Stimulated activated CD4-positive, alpha-beta T cell treated with anti-CD3 and anti-CD28 coated beads, Interleukin-15, amount 100 ng/mL, for 24 hours (primary cell): ENCODE results near the gene NDRG3.
"Not testable (repeated sequence)": the region's sequence is repeated elsewhere in the genome, so short reads cannot be mapped to it uniquely, and the experiment has no call there.

ENCODE experiments used
- DNase-seq: peaks from one replicate; pipeline ENCODE4 v3.0.0-alpha.2; 2020

NDRG3 gene

DNA sequence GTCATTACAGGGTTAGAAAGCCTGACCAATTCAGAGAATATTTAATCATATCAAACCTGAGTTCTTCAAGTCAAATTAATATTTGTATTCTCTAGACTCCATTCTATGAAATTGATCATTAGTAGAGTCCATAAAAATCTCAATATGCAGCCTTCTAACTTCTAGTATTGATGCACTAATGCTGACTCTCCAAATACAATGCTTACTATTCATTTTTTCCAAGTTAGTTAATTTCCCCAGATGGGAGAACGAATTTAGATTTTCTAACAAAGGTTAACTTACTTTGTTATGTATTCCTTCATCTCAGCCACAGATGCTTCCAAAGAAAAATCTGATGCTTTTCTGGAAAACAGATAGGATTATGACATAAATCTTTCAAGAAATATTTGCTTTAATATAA, 12.4 kb upstream of the NDRG3 start:
- no peak for DNase-seq

DNA sequence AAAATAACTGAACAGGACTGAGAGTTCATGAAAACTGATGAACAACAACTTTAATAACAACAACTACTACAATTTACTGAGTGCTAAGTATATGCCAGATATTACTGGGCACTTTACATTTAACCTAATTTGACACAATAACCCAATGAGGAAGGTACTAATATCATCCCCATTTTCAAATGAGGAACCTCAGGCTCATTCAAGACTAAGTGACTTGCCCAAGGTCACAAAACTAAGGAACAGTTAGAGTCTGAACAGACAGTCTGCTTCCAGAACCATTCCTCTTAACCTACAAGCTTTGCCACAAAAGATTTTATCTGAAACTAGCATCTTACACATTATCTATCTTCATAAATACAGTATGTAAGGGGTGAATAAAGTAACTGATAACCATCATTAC, 10.6 kb upstream of the NDRG3 start:
- no peak for DNase-seq

DNA sequence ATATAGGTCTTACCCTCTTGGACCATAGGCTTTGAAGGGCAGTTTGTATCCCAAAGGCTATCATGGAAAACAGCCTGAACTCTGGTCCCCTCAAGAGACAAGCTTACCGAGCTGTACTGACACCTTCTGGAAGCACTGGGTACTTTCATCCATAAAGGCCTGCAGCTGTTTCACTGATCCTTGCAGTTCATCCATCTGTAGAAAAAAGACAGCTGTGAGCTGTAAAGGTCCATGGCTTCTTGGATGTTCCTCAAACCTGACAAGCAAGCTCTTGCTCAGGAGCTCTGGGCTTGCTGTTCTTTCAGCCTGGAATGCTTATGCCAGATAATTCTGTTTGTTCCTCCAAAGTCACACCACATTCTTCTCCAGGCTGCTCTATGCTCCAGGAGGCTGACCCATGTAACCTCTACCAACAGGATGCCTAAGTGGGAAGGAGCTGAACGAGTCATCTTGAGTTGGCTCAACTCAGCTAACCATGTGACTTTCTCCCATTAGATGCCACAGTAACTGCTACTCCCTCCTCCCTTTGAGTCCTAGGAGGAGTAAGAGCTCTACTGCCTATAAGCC, 8.8 kb upstream of the NDRG3 start:
- DNase-seq, result peak; percentile 34

DNA sequence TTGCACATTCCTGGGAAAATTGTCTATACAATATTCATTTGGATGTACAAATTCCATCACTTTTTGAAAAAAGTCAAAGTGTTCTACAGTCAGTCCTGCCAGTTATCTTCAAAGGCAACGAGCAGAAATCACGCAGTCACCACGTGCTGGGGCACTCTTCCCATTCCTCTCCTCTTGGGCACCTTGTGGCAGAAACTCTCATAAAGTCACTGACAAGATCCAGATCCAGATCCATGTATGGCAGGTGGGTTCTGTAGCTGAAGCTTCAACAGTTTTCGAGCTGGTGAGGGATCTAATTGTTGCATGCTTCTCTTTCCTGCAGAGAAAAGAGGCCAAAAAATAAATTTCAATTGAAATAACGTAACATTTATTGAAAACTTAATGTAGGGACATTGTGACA, 6.7 kb upstream of the NDRG3 start:
- no peak for DNase-seq

DNA sequence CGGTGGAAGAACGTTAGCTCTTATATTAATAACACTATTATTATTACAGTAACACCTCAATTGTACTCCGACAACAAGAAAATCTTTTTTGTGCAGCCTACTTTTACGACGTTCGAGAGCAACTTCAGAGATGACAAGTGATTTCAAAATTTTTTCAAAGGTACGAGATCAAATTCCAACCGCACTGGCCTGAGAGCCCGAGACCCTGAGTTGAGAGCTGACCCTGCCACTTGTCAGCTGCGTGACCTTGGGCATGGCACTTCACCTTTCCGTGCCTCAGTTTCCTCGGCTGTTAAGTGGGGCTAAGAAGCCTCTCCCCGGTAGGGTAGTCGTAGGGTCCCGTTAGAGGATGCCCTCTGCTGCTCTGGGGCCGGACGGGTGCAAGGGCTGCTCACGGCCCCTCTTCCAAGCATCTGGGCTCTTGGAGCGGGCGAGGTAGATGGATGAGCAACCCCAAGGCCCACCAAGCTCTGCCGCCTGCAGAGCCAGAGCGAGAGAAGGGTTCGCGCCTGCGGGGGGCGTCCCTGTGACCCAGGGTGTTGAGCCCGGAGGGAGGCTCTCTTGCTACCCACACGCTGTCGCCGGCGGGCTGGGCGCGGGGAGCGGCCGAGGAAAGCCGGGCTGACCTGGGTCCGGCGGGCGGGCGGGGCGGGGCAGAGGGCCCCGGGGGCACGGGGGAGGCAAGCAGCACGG, 510 bp downstream of the NDRG3 start:
- DNase-seq, result no peak

DNA sequence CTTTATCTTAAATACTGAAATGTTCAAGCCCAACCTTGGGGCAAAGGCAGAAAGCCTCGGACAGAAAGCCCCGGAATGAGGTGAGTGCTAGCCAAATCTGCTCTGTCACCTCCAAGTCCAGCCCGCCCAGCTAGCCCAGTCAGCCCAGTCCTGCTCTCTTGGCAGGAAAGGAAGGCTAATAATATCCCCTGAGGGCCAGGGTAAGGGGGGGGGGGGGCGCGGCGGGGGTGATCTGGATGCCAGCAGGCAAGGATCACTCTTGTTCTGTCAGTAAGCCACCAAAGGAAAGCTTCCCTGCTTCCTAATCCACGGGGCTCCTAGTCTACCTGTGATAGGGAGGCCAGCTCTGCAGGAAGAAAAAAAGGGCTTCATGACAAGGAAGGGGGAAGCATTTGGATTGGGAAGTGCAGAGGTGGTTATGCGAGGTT, 1.1 kb downstream of the NDRG3 start:
- no peak for DNase-seq

DNA sequence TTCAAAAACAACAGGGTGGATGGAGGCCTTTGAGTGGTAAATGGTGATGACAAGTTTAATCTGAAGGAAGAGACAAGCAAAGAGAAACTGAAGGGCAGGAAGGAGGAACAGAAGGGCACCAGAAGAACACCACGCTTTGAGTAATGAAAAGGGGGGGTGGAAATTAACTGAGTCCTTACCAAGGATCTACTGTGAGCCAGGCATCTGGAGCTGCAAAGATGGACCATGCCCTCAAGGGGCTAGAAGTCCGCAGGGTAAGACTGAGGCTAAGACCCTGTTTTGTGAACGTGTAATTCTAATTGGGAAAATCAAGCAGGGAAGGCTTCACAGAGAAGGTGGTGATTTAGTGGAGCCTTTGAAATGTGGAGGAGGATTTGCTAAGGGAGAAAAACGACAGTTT, 1.6 kb downstream of the NDRG3 start:
- DNase-seq, result no peak

DNA sequence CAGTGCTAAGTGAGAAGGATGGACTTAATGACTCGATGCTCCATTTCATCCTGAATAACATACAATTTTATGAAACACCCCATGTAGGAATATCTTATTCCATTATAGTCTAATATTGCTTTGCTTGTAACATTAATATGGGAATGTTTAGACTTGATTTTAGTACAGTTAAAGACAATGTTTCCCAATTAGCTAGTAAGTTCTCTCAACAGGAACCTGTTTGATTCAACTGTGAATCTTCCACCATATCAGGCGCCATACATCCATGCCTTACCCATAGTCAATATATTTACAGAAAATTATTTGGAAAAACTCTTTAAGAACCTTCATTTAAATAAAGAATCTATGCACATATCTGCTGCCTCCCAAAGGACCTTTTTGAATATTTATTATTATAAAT, 3.3 kb downstream of the NDRG3 start:
- no peak for DNase-seq

DNA sequence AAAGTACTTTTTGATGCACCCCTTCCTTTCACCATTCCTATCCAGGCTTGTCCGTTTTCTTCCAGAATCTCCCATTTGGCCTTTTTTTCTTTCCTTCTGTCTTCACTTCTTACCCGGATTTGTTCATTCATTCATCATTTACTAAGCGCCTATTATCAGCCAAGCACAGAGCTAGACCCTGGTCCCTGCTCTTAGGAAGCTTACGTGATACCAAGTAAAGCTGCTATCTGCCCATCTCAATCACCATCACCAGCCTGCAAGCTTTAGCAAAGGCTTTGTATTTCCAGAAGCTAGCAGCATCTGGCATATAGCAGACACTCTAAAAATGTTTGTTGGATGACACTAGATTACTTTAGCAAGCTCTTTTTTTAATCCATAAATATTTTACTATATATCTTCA, 4.8 kb downstream of the NDRG3 start:
- DNase-seq, result no peak

DNA sequence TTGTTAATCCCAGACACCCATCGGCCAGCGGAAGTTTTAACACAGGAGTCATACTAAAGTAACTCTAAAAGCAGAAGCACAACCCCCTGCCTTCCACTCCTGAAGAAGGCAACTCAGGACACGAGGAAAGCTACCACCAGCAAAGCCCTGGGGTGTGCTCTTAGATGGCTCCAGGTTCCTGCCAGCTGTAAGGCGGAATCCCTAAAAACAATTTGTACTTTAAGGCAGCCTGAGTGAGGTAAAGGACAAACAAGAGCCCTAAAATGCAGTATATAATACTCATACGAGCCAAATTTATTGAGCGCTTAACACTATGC, 8.7 kb downstream of the NDRG3 start:
- no peak for DNase-seq

DNA sequence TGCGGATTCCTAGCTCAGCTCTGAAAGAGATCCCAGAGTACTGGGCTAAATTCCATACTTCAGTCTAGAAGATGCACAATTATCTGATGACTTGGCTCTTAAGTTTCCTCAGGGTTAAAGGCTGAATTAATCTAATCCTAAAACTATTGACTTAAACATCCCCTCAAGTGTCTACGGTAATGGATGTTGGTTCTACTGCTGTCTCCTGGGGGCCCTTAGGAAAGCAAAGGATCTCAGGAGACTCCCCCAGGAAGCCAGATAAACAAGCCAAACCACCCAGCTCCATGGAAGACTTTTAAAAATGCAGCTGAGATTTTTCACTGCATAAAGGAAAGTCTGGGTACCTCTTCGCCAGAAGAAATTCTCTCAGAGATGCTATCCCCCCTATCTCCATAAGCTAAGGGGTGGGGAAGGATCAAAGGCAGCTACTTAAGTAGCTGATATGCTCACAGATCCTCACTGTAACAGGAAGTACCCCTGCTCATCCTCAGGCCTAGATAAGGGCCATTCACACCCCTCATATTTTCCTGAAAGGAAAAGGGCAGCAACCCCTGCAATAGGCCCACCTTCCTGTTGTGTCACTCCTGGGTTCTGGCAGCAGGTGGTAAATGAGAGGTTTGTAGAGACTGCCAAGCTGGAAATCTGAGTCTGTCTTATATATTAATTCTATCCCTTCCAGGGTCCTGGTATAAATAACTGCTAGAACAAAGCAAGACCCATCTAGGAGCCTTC, 9.3 kb downstream of the NDRG3 start:
- DNase-seq, result no peak

DNA sequence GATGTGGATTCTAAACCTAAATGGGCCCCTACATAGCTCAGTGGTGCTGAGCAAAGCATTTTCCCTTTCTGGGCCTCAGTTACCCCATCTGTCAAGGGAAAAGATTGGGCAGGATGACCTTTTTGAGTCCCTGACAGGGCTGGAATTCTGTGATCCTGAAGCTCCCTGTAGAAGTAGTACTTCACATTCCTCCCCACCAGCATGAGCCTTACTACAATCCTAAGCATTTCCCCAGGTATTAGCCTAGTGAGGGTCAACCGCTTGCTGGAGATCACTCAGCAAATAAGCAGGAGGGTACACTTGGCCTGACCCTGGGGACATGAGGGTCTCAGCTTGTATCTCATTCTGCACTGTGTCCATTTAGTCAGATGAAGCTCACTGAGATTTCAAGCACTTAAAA, 13.4 kb downstream of the NDRG3 start:
- DNase-seq, result no peak

DNA sequence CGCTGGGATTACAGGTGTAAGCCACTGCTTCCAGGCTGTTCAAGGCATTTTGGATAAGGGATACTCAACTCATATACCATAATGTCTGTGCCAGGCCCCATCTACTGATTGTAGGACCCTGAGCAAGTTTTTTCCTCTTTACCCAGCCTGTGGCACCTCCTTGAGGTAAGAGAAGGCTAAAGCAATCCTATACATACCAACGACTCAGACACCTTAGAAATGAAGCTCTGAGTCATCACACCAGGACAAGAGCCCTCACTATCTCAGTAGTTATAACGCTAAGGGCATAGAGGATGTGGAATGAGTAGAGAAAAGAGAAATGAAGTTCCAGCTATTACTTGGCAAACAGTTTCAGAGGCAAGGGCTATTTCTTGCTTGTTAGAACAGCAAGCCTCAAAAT, 16.9 kb downstream of the NDRG3 start:
- peak; percentile 11 for DNase-seq

DNA sequence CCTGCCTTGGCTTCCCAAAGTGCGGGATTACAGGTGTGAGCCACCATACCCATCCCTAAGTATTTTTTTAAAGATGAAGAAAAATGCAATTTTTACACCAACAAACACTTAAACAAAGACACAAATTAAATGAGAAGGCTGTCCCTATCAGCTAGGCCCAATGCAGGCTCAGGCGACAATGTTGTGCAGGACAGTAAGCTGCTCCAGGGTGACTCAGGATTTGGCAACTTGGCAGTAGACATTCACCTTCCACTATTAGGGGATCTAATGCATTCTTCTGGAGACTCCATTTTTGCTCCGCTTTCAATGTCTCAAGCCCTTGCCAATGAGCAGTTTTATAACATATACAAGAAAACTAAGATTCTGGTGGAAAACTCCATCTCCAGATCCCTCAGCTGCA, 19.7 kb downstream of the NDRG3 start:
- DNase-seq, result no peak

DNA sequence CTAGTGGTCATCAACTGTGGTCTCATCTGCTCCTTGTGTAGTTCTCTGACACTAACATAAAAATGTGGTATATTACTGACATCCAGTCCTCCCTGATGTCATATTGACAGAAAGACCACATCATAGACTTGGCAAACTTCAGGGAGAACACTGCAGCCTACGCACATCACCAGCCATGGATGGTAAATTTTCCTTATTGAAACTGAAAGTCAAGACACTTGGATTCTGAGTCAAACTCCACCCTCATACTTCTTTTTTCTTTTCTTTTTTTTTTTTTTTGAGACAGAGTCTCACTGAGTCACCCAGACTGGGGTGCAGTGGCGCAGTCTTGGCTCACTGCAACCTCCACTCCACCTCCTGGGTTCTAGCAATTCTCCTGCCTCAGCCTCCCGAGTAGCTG, 25.4 kb downstream of the NDRG3 start:
- DNase-seq, result peak; percentile 58

DNA sequence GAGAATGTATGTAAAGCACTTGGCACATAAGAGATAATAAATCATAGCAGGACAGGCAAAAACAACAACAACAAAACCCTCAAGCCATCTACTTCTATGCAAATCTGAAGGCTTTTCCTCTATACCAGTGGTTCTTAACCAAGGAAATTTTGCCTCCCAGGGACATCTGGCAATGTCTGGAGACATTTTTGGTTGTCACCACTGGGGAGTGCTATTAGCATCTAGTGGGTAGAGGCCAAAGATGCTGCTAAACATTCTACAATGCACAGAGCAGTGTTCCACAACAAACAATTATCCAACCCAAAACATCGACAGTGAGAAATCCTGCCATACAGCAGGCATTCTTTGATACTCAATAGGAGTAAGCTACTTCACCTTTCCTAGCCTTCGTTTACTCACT, 28.2 kb downstream of the NDRG3 start:
- DNase-seq, result no peak

DNA sequence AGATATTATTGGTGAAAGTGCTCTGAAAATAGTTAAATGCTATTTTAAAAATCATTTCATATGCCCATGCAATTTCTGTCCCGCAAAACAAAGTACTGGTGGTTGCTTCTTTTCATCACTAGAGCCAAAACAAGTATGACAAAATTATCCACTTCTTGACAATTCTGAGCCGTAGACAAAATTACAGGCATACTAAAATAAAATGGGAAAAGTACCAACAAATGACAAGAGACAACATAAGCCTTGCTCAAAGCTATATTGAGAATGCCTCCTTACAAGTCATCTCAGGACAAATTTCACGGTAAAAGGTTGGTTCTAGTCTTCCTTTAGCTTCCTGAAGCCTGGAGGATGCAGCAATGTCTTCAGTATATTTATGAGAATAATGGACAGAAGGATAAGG, 28.9 kb downstream of the NDRG3 start:
- no peak for DNase-seq

DNA sequence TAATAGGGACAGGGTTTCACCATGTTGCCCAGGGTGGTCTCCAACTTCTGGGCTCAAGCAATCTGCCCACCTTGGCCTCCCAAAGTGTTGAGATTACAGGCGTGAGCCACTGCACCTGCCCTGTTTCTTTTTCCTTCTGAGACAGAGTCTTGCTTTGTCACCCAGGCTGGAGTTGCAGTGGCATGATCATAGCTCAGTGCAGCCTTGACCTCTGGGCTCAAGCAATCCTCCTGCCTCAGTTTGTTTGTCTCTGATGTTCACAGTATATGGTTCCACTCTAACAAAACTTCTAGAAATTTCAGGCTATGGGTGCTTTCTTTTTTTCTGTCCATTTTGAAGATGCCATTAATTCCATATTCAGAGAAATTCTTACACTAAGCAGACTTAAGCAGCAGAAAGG, 33.1 kb downstream of the NDRG3 start:
- no peak for DNase-seq

DNA sequence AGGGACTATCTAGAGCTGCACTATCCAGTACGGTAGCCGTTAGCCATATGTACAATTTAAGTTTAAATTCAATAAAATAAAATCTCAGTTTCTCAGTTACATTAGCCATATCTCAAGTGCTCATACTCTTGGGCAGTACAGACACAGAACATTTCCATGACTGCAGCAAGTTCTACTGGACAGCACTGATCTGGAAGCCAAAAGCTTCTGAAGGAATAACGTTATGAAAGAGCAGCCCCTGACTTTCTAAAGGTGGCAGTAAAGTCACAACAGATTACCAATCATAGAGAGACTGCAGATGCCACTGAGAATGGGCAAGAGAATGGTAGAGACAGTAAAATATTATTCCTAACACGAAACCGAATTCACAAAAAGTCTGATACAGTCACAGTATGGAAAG, 36.8 kb downstream of the NDRG3 start:
- no peak for DNase-seq

DNA sequence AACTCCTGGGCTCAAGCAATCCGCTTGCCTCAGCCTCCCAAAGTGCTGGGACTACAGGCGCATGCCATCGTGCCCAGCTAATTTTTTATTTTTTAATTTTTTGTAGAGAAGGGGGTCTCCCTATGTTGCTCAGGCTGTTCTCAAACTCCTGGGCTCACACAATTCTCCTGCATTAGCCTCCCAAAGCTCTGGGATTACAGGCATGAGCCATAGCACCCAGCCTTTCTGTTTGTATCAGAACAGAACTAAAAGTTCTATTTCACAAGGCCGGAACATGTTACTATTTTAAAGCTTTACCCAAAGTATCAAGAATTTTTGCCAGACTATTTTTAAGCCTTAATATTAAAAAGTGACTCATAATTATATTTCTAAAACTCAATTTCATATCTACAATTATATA, 42.4 kb downstream of the NDRG3 start:
- DNase-seq, result no peak

DNA sequence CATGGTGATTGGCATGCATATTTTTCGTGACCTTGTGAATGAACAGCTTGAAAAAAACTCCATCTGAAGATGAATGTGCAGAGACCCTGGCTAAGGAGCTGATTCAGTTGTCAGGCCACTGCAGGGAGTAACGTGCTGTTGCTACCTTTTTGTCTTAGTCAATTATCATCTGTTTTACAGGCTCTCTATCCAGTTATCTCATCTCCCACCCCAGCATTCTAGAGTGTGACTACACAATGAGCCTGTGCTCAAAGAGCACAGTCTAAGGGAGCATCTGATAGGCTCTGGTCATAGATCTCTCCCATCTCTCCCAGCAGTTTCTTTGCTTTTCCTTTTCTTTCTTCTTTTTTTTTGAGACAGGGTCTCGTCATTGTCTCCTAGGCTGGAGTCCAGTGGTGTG, 45.5 kb downstream of the NDRG3 start:
- DNase-seq, result no peak

DNA sequence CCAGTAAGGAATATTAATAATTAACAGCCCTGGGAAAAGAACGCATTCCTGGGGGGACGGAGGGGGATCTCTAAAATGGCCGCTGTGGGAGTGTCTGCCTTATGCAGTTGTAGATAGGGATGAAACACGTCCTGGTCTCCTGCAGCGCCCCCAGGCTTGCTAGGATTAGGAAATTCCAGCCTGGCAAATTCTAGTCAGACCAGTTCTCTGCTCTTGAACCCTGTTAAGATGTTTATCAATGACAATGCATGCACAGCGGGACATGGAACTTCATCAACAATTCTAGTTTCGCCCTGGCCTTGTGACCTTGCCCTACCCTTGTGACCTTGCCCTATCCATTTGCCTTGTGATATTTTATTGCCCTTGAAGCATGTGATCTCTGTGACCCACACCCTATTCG, 50.4 kb downstream of the NDRG3 start:
- DNase-seq, result not testable (repeated sequence)

DNA sequence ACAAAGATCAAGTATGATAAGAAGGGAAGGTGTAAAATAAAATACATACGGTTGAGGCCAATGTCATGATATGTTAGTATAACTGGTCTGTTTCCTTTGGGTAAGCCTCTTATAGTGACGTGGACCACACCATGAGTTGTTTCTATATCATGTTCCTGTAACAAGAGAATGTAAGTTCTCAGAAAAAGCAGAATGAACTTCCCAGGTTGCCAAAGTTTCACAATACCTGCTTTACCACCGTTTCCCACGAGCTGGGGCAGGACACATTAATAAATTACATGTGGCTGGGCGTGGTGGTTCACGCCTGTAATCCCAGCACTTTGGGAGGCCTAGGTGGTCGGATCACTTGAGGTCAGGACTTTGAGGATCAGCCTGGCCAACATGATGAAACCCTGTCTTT, 57.3 kb downstream of the NDRG3 start:
- DNase-seq, result no peak

DNA sequence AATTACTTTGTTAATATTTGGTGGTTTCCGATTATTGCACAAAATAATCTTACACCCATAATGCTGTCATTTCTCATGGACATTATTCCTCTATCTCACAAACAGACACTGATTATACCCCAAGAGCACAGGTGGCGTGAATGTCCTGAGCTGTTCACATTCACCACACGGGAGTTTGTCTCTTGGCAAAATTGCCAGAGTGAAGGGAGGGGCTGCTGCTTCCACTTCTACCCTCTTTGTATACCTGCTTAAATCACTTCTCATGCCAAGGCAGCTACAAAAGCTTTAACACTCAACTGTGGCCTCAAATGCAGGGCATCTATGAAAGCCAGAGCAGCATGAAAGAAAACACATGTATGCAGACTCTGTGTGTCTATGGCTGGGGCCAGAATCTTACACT, 58.0 kb downstream of the NDRG3 start:
- DNase-seq, result no peak

DNA sequence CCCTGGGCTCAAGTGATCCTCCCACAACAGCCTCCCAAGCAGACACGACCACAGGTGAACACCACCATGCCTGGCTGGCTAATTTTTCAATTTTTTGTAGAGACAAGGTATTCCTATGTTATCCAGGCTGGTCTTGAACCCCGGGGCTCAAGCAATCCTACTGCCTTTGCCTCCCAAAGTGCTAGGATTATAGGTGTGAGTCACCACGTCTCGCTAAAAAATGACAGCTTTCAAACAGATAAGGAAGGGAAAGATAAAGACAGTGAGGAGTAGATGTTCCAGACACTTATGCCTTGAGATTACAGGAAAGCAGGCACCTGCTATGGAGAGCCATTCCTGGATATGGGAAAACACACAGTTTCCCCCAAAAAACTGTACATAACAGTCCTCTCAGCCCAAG, 58.9 kb downstream of the NDRG3 start:
- DNase-seq, result no peak
